K562 (cell line): ENCODE data around the gene SIK3. TPM values are rescaled to one million over a fixed set of nuclear protein-coding genes. Genes with fewer than 3 reads are reported as not detected.

Experiments
- BACH1 ChIP-seq: fragments of 200-800 bp; sonication (Bioruptor generic); IDR thresholded peaks from 2 replicates; pipeline ENCODE4 v1.6.1; 2016; ENCODE audit warnings: missing genetic modification characterization, missing compliant biosample characterization
- CTCFL ChIP-seq: IDR thresholded peaks from 2 replicates; pipeline ENCODE4 v1.6.1; 2011; ENCODE audit warnings: borderline replicate concordance, low read depth, mild to moderate bottlenecking, moderate library complexity, low read length; ENCODE audit not compliant: insufficient read depth, poor library complexity, severe bottlenecking
- JUN ChIP-seq, 2 experiments: sonication (generic) in 1 of 2; formaldehyde crosslinking in 1 of 2; IDR thresholded peaks; 2 replicates each; pipeline versions ENCODE4 v1.6.1 to v1.8.0; 2012 to 2022; ENCODE audit warnings: borderline replicate concordance in 2 of 2, mild to moderate bottlenecking in 2 of 2, improper control_type of control experiment in 1 of 2, low read depth in 1 of 2, low read length in 1 of 2, missing genetic modification reagents in 1 of 2
- KDM1A ChIP-seq, 2 experiments: fragments of 450-650 bp; IDR thresholded peaks; 2 replicates each; pipeline ENCODE4 v1.6.1; 2016; ENCODE audit warnings: mild to moderate bottlenecking in 2 of 2
- MAFG ChIP-seq: fragments of 450-650 bp; conservative IDR thresholded peaks from 2 replicates; pipeline ENCODE4 v1.6.1; 2016; ENCODE audit warnings: missing genetic modification characterization, missing compliant biosample characterization
- MAZ ChIP-seq, 2 experiments: fragments of 450-650 bp in 1 of 2; sonication (generic) in 1 of 2; formaldehyde crosslinking; IDR thresholded peaks in 1 of 2; conservative IDR thresholded peaks in 1 of 2; 2 replicates each; pipeline versions ENCODE4 v1.4.0 to v1.5.0; 2020; ENCODE audit warnings: mild to moderate bottlenecking in 1 of 2, missing genetic modification reagents in 1 of 2
- MCM3 ChIP-seq: fragments of 450-650 bp; IDR thresholded peaks from 2 replicates; pipeline ENCODE4 v1.6.1; 2016
- MCM5 ChIP-seq: fragments of 450-650 bp; IDR thresholded peaks from 2 replicates; pipeline ENCODE4 v1.6.1; 2016; ENCODE audit warnings: low read depth
- NCOA1 ChIP-seq: fragments of 450-650 bp; IDR thresholded peaks from 2 replicates; pipeline ENCODE4 v1.6.1; 2016; ENCODE audit warnings: low read depth
- POLR2G ChIP-seq: fragments of 200-400 bp; formaldehyde crosslinking; IDR thresholded peaks from 2 replicates; pipeline ENCODE4 v1.6.1; 2017; ENCODE audit warnings: low read depth, mild to moderate bottlenecking, antibody characterized with exemption, low read length, moderate library complexity
- TAL1 ChIP-seq: fragments of 450-650 bp; IDR thresholded peaks from 2 replicates; pipeline ENCODE4 v1.6.1; 2016; ENCODE audit warnings: mild to moderate bottlenecking
- TFAP4 ChIP-seq: sonication (generic); formaldehyde crosslinking; IDR thresholded peaks from 2 replicates; pipeline ENCODE4 v1.8.0; 2022; ENCODE audit warnings: missing genetic modification reagents, mild to moderate bottlenecking, moderate library complexity, borderline replicate concordance
- ZBTB1 ChIP-seq: sonication (generic); formaldehyde crosslinking; IDR thresholded peaks from 2 replicates; pipeline ENCODE4 v1.8.1; 2023; ENCODE audit warnings: missing genetic modification reagents, low read depth, mild to moderate bottlenecking, borderline replicate concordance
- ZFX ChIP-seq: sonication (generic); formaldehyde crosslinking; IDR thresholded peaks from 2 replicates; pipeline ENCODE4 v1.8.0; 2022; ENCODE audit warnings: mild to moderate bottlenecking, missing genetic modification reagents, moderate library complexity
- ZNF699 ChIP-seq: fragments of 250-450 bp; sonication (Bioruptor Pico); IDR thresholded peaks from 2 replicates; pipeline ENCODE4 v1.8.0; 2021; ENCODE audit warnings: mild to moderate bottlenecking, moderate library complexity; ENCODE audit not compliant: insufficient replicate concordance
- polyA plus RNA-seq, 8 experiments: library from polyadenylated mRNA; depleted of rRNA in 4 of 8; stranded (reverse) in 5 of 8; unstranded in 3 of 8; fragments of >200 nt; fragmentation: Nextera tagmentation in 2 of 8; fragmentation: Illumina TruSeq in 1 of 8; extraction: Ambion mirVana in 2 of 8; extraction: Trizol in 1 of 8; gene quantifications; 2 replicates each; pipeline versions ENCODE4 v1.2.1 to v1.2.3, GENCODE V29; 2011 to 2014; ENCODE audit warnings: inconsistent platforms in 1 of 8, missing spikeins in 1 of 8
- total RNA-seq, 7 experiments: library from RNA; depleted of rRNA in 6 of 7; stranded (reverse); fragments of >200 nt in 6 of 7; fragmentation: Illumina TruSeq in 2 of 7; extraction: Trizol in 2 of 7; gene quantifications; 2 replicates each; pipeline versions ENCODE4 v1.2.1 to v1.2.3, GENCODE V29; 2011 to 2021; ENCODE audit warnings: low replicate concordance in 1 of 7
- TF ChIP-seq, protein P1 (sequence below): fragments of 250-450 bp; sonication (Bioruptor Pico); IDR thresholded peaks from 2 replicates; pipeline ENCODE4 v1.4.0; 2020; ENCODE audit warnings: mild to moderate bottlenecking, moderate library complexity
- TF ChIP-seq, protein P2 (sequence below): IDR thresholded peaks from 3 replicates; pipeline ENCODE4 v1.6.1; 2011; ENCODE audit warnings: borderline replicate concordance, mild to moderate bottlenecking; ENCODE audit not compliant: insufficient read length, insufficient read depth
- TF ChIP-seq, protein P3 (sequence below): fragments of 250-450 bp; sonication (Bioruptor Pico); IDR thresholded peaks from 2 replicates; pipeline ENCODE4 v1.8.0; 2022; ENCODE audit warnings: moderate library complexity, mild to moderate bottlenecking, inconsistent platforms

The SIK3 gene
- total and polyA plus RNA-seq, 9 of the 15 experiments (the other 6 are each of a cell fraction or from before 2014, with no cell fraction given), result 1.6 to 21.6 (median 8.0) TPM

DNA sequence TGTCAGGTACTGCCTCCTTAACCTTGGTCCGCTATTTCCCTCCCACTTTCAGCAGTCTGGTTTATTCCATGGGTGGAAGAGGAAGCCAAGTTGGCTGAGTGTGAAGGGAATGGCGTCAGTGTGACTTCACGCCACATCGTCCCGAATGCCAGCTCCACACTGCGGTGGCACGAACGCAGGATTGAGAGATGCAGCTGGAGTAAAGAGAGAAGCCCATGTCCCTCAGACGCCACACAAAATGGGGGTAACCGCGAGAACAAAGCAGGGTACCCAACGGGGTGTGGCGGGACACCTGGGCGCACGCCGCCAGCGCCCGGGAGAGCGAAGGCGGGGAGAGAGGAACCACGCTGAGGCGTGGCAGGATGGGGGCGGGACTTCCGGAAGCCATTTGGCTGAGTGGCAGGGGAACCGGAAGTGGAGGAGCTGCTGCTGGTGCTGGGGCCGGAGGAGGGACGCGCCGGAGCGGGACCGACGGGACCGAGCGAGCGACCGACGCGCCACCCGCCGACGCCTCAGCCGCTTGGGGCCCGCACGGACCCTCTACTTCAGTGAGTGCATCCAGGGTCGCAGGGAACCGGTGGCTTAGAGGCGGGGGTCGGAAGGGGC lies 45.7 kb upstream of the SIK3 start, which contains the start of gene PAFAH1B2 (continued):
- TF ChIP-seq ZNF699 (CRISPR knock-in tag) (no peak), ZBTB1 (CRISPR knock-in tag) (0 out of 2 replicates have a peak, but pooled peaks have one; percentile 51), POLR2G (peak; percentile 93), TAL1 (no peak), NCOA1 (peak; percentile 33; the same call in 1 of the 2 replicates), MCM5 (no peak), KDM1A (IDR thresholded peaks at IDR 0.05) (peak in 1 of 2 experiments; percentile 14; a peak in 1 of 4 replicates), ZFX (CRISPR knock-in tag) (no peak), TFAP4 (CRISPR knock-in tag) (peak; percentile 92), JUN (IDR thresholded peaks at IDR 0.05; ENCODE audit: borderline replicate concordance, low read depth, low read length) (peak; percentile 50; the same call in 1 of the 2 replicates), JUN (CRISPR knock-in tag; IDR thresholded peaks at IDR 0.05; ENCODE audit: borderline replicate concordance) (no peak), CTCFL (no peak), MCM3 (no peak), BACH1 (tag) (no peak), MAFG (no peak), MAZ (CRISPR knock-in tag; conservative IDR thresholded peaks at IDR 0.05 in 1 of 2, IDR thresholded peaks at IDR 0.05 in 1 of 2) (peak; percentile 74 to 79; a peak in 3 of 4 replicates)
- TF ChIP-seq, protein P1, sequence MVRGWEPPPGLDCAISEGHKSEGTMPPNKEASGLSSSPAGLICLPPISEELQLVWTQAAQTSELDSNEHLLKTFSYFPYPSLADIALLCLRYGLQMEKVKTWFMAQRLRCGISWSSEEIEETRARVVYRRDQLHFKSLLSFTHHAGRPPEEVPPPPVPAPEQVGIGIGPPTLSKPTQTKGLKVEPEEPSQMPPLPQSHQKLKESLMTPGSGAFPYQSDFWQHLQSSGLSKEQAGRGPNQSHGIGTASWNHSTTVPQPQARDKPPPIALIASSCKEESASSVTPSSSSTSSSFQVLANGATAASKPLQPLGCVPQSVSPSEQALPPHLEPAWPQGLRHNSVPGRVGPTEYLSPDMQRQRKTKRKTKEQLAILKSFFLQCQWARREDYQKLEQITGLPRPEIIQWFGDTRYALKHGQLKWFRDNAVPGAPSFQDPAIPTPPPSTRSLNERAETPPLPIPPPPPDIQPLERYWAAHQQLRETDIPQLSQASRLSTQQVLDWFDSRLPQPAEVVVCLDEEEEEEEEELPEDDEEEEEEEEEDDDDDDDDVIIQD (CRISPR knock-in tag), result no peak
- TF ChIP-seq, protein P2, sequence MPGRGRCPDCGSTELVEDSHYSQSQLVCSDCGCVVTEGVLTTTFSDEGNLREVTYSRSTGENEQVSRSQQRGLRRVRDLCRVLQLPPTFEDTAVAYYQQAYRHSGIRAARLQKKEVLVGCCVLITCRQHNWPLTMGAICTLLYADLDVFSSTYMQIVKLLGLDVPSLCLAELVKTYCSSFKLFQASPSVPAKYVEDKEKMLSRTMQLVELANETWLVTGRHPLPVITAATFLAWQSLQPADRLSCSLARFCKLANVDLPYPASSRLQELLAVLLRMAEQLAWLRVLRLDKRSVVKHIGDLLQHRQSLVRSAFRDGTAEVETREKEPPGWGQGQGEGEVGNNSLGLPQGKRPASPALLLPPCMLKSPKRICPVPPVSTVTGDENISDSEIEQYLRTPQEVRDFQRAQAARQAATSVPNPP, result no peak
- TF ChIP-seq, protein P3, sequence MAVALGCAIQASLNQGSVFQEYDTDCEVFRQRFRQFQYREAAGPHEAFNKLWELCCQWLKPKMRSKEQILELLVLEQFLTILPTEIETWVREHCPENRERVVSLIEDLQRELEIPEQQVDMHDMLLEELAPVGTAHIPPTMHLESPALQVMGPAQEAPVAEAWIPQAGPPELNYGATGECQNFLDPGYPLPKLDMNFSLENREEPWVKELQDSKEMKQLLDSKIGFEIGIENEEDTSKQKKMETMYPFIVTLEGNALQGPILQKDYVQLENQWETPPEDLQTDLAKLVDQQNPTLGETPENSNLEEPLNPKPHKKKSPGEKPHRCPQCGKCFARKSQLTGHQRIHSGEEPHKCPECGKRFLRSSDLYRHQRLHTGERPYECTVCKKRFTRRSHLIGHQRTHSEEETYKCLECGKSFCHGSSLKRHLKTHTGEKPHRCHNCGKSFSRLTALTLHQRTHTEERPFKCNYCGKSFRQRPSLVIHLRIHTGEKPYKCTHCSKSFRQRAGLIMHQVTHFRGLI (CRISPR knock-in tag), result no peak
